ENCODE data around the gene GADD45GIP1. TPM values are rescaled to one million over a fixed set of nuclear protein-coding genes. Genes with fewer than 3 reads are reported as not detected.

GADD45GIP1 gene
- polyA plus RNA-seq, 1 donor from 2014 or later, result 21.3 TPM

- TF ChIP-seq EZH2 (IDR thresholded peaks at IDR 0.05; ENCODE audit: borderline replicate concordance, insufficient read depth, low read length, poor library complexity, severe bottlenecking), result no peak
- no peak for TF ChIP-seq CTCF (IDR thresholded peaks at IDR 0.05; ENCODE audit: poor library complexity, severe bottlenecking)
- no peak for TF ChIP-seq SMC3 (conservative IDR thresholded peaks at IDR 0.05; ENCODE audit: poor library complexity)
- TF ChIP-seq, protein P1, sequence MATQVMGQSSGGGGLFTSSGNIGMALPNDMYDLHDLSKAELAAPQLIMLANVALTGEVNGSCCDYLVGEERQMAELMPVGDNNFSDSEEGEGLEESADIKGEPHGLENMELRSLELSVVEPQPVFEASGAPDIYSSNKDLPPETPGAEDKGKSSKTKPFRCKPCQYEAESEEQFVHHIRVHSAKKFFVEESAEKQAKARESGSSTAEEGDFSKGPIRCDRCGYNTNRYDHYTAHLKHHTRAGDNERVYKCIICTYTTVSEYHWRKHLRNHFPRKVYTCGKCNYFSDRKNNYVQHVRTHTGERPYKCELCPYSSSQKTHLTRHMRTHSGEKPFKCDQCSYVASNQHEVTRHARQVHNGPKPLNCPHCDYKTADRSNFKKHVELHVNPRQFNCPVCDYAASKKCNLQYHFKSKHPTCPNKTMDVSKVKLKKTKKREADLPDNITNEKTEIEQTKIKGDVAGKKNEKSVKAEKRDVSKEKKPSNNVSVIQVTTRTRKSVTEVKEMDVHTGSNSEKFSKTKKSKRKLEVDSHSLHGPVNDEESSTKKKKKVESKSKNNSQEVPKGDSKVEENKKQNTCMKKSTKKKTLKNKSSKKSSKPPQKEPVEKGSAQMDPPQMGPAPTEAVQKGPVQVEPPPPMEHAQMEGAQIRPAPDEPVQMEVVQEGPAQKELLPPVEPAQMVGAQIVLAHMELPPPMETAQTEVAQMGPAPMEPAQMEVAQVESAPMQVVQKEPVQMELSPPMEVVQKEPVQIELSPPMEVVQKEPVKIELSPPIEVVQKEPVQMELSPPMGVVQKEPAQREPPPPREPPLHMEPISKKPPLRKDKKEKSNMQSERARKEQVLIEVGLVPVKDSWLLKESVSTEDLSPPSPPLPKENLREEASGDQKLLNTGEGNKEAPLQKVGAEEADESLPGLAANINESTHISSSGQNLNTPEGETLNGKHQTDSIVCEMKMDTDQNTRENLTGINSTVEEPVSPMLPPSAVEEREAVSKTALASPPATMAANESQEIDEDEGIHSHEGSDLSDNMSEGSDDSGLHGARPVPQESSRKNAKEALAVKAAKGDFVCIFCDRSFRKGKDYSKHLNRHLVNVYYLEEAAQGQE (IDR thresholded peaks at IDR 0.05; ENCODE audit: borderline replicate concordance), result no peak
- no peak for TF ChIP-seq EP300 (conservative IDR thresholded peaks at IDR 0.05; ENCODE audit: poor library complexity, severe bottlenecking)
- TF ChIP-seq MXI1 (conservative IDR thresholded peaks at IDR 0.05; ENCODE audit: poor library complexity, severe bottlenecking), result no peak
- no peak for TF ChIP-seq TAF1 (IDR thresholded peaks at IDR 0.05; ENCODE audit: low read depth)
- TF ChIP-seq RAD21 (conservative IDR thresholded peaks at IDR 0.05), result no peak
- no peak for TF ChIP-seq POLR2AphosphoS5 (IDR thresholded peaks at IDR 0.05)
- peaks cover 36% of the 10 kb centered on the region for H3K27me3 ChIP-seq (ENCODE audit: insufficient read depth, low read depth, low read length)
- H3K27ac ChIP-seq (ENCODE audit: low read length), result no peak overlapping the region
Measured at GRCh38 chr19:12987781-12988180, 30.8 kb upstream of the GADD45GIP1 start.

DNA sequence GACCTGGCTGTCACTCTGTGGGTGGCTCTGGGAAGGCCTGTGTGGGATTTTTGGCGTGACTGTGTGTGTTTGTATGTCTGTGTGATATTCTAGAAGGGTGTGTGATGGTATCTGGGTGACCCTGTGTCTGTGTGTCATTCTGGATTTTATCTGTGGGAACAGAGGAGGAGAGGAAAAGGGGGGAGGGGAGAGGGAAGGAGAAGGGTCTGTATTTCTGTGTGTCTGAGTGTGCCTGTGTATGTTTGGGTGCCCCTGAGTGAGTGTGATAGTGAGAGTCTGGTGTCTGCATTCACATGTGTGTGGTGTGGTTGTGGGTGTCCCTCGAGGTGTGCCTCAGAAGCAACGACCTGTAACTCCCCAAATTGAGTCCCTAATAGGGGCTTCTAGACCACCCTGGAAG is 30.2 kb upstream of the GADD45GIP1 start:
- no peak overlapping the region for H3K27ac ChIP-seq (ENCODE audit: low read length)
- peaks cover 31% of the 10 kb centered on the region for H3K27me3 ChIP-seq (ENCODE audit: insufficient read depth, low read depth, low read length)

More at GRCh38 chr19:12987781-12988180, 30.8 kb upstream of the GADD45GIP1 start:
- Histone ChIP-seq H3K4me3 (ENCODE audit: low read length) (no peak overlapping the region), H3K9ac (ENCODE audit: low read length) (no peak overlapping the region), H3K36me3 (ENCODE audit: insufficient read depth, low read length) (no peaks in the 10 kb centered on the region), H3K79me2 (replicated peaks; ENCODE audit: insufficient read depth, low read length) (no peaks in the 10 kb centered on the region), H3K4me2 (ENCODE audit: low read length) (no peak overlapping the region), H4K20me1 (ENCODE audit: insufficient read depth) (no peaks in the 10 kb centered on the region), H3K9me2 (ENCODE audit: insufficient read depth, low read length) (no peaks in the 10 kb centered on the region), H2AFZ (ENCODE audit: low read depth, low read length) (no peak overlapping the region), H3F3A (ENCODE audit: insufficient read depth, low read length, poor library complexity, severe bottlenecking) (no peaks in the 10 kb centered on the region), H3K9me3 (ENCODE audit: low read length) (no peaks in the 10 kb centered on the region)

GRCh38 chr19:12986726-12987125 is 29.7 kb upstream of the GADD45GIP1 start:
- TF ChIP-seq, protein P1 (IDR thresholded peaks at IDR 0.05; ENCODE audit: borderline replicate concordance), result no peak
- TF ChIP-seq RAD21 (conservative IDR thresholded peaks at IDR 0.05), result no peak
- no peak for TF ChIP-seq CTCF (IDR thresholded peaks at IDR 0.05; ENCODE audit: poor library complexity, severe bottlenecking)
- TF ChIP-seq SMC3 (conservative IDR thresholded peaks at IDR 0.05; ENCODE audit: poor library complexity), result no peak
- TF ChIP-seq EP300 (conservative IDR thresholded peaks at IDR 0.05; ENCODE audit: poor library complexity, severe bottlenecking), result no peak
- TF ChIP-seq EZH2 (IDR thresholded peaks at IDR 0.05; ENCODE audit: borderline replicate concordance, insufficient read depth, low read length, poor library complexity, severe bottlenecking), result no peak
- TF ChIP-seq POLR2AphosphoS5 (IDR thresholded peaks at IDR 0.05), result no peak
- no peak for TF ChIP-seq TAF1 (IDR thresholded peaks at IDR 0.05; ENCODE audit: low read depth)
- no peak for TF ChIP-seq MXI1 (conservative IDR thresholded peaks at IDR 0.05; ENCODE audit: poor library complexity, severe bottlenecking)
- Histone ChIP-seq H3K36me3 (ENCODE audit: insufficient read depth, low read length) (no peaks in the 10 kb centered on the region), H3K27ac (ENCODE audit: low read length) (no peak overlapping the region), H3K79me2 (replicated peaks; ENCODE audit: insufficient read depth, low read length) (no peaks in the 10 kb centered on the region), H3K9ac (ENCODE audit: low read length) (no peak overlapping the region), H3K27me3 (ENCODE audit: insufficient read depth, low read depth, low read length) (peaks cover 29% of the 10 kb centered on the region), H3K9me3 (ENCODE audit: low read length) (no peaks in the 10 kb centered on the region), H3K4me2 (ENCODE audit: low read length) (no peak overlapping the region), H3K4me3 (ENCODE audit: low read length) (no peak overlapping the region), H3K9me2 (ENCODE audit: insufficient read depth, low read length) (no peaks in the 10 kb centered on the region), H2AFZ (ENCODE audit: low read depth, low read length) (no peak overlapping the region), H3F3A (ENCODE audit: insufficient read depth, low read length, poor library complexity, severe bottlenecking) (no peaks in the 10 kb centered on the region), H4K20me1 (ENCODE audit: insufficient read depth) (no peaks in the 10 kb centered on the region)

More for the DNA sequence above, 30.2 kb upstream of the GADD45GIP1 start:
- Histone ChIP-seq H3K9me3 (ENCODE audit: low read length) (no peaks in the 10 kb centered on the region), H3K9ac (ENCODE audit: low read length) (no peak overlapping the region), H4K20me1 (ENCODE audit: insufficient read depth) (no peaks in the 10 kb centered on the region), H3K9me2 (ENCODE audit: insufficient read depth, low read length) (no peaks in the 10 kb centered on the region), H3K4me3 (ENCODE audit: low read length) (no peak overlapping the region), H2AFZ (ENCODE audit: low read depth, low read length) (no peak overlapping the region), H3K4me2 (ENCODE audit: low read length) (no peak overlapping the region), H3K36me3 (ENCODE audit: insufficient read depth, low read length) (no peaks in the 10 kb centered on the region), H3F3A (ENCODE audit: insufficient read depth, low read length, poor library complexity, severe bottlenecking) (no peaks in the 10 kb centered on the region), H3K79me2 (replicated peaks; ENCODE audit: insufficient read depth, low read length) (no peaks in the 10 kb centered on the region)
- TF ChIP-seq EP300 (conservative IDR thresholded peaks at IDR 0.05; ENCODE audit: poor library complexity, severe bottlenecking), result no peak
